Right lobe of liver (tissue), 6 donors: Measurements from ENCODE around the gene GATAD1. TPM values are rescaled to one million over a fixed set of nuclear protein-coding genes. Genes with fewer than 3 reads are reported as not detected.
"Not testable (repeated sequence)": the region's sequence is repeated elsewhere in the genome, so short reads cannot be mapped to it uniquely, and the experiment has no call there.

Experiments
- ATAC-seq, 4 donors: fragments of 200-7000 bp; cut with Tn5 transposase; one replicate each; pipeline ENCODE4 v1.9.1; 2020; ENCODE audit warnings: mild to moderate bottlenecking in 4 of 4, moderate library complexity in 4 of 4
- DNase-seq, 3 donors: peaks; one replicate each; pipeline ENCODE4 v3.0.0-alpha.2; 2020
- H3K27ac ChIP-seq, 3 donors: fragments of 200-600 bp; one replicate each; pipeline ENCODE4 v1.8.0; 2022
- H3K27me3 ChIP-seq, 2 donors: fragments of 200-600 bp; one replicate each; pipeline ENCODE4 v1.8.0; 2022
- H3K36me3 ChIP-seq, 4 donors: fragments of 200-600 bp; sonication (generic) in 1 of 4; one replicate each; pipeline versions ENCODE4 v1.5.1 to v1.8.0; 2017 to 2022; ENCODE audit warnings: control low read depth in 1 of 4
- H3K4me1 ChIP-seq, 4 donors: fragments of 200-600 bp; sonication (generic) in 1 of 4; one replicate each; pipeline versions ENCODE4 v1.5.1 to v1.8.0; 2017 to 2022; ENCODE audit warnings: control low read depth in 1 of 4
- H3K4me3 ChIP-seq, 3 donors: fragments of 200-600 bp; one replicate each; pipeline ENCODE4 v1.8.0; 2022
- H3K9me3 ChIP-seq, 4 donors: fragments of 200-600 bp; sonication (generic) in 1 of 4; one replicate each; pipeline versions ENCODE4 v1.5.1 to v1.8.0; 2017 to 2022; ENCODE audit warnings: control low read depth in 1 of 4
- CTCF ChIP-seq, 4 donors: fragments of 200-600 bp in 3 of 4; fragments of 450-650 bp in 1 of 4; IDR thresholded peaks; one replicate each; pipeline versions ENCODE4 v1.5.1 to v1.8.0; 2016 to 2022; ENCODE audit warnings: antibody characterized with exemption in 4 of 4, mild to moderate bottlenecking in 2 of 4
- POLR2A ChIP-seq: fragments of 450-650 bp; IDR thresholded peaks from one replicate; pipeline ENCODE4 v1.6.1; 2017; ENCODE audit warnings: antibody characterized with exemption, mild to moderate bottlenecking
- WGBS: methylation state at CpG from one replicate; pipeline ENCODE4 v1.1.6; 2018; ENCODE audit warnings: low coverage, low lambda C conversion rate; ENCODE audit not compliant: insufficient coverage; ENCODE audit errors: missing lambda C conversion rate; 5-methylcytosine and 5-hydroxymethylcytosine counted together
- intact Hi-C, 2 donors: fragments of 100-400 bp; cut with DNase I; formaldehyde crosslinking; loops; one replicate each; pipeline versions ENCODE4 v1.11.2 to v1.14.1; 2022
- total RNA-seq, 6 experiments: library from RNA; depleted of rRNA in 2 of 6; stranded (reverse); fragments of >200 nt in 2 of 6; fragmentation: NEBNext Ultra II Directional in 3 of 6; extraction: Animal tissue kit (Norgen Biotek cat#: 25700) in 3 of 6; gene quantifications; one replicate each; pipeline versions ENCODE4 v1.1.0 to v1.2.4, GENCODE V29; 2016 to 2023
- donor health status: DM: no; HTN: yes; CAD: no.
- donor health status: DM: no; HTN: no; CAD: no.
- donor health status: DM: no; HTN: no; CAD: no.
- donor health status: DM: no; HTN: yes; CAD: no.
- donor health status: DM: no; HTN: yes; CAD: no.

The GATAD1 gene
- total RNA-seq, 6 experiments from 2014 or later: 11.5 to 16.8 (median 14.0) TPM

DNA sequence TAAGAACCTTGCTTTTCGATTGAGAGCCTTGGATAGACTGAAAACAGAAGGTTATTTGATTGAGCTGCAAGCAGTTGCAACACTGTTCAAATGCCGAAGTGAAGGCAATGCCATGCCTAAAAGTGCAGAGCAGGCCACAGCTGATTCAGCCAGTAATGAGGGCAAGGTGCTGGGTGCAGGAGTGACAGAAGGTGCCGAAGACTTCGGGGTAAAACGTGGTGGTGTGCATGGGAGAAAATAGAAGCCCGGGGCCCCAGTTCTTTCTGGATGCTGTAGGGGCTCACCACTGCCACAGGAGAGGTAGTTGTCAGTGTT lies 43.6 kb upstream of the GATAD1 start:
- Histone ChIP-seq H3K36me3 (no peaks in the 10 kb centered on the region), H3K27me3 (no peaks in the 10 kb centered on the region), H3K4me3 (no peak overlapping the region), H3K27ac (no peak overlapping the region), H3K9me3 (no peaks in the 10 kb centered on the region), H3K4me1 (peaks cover 0 to 14% (median 5%) of the 10 kb centered on the region in 4 donors)
- ATAC-seq: no peak
- DNase-seq: no peak
- no peak for TF ChIP-seq CTCF (IDR thresholded peaks at IDR 0.05)
- TF ChIP-seq POLR2A: no peak
- 83% methylated on average over 6 of the region's 6 CpGs for WGBS
- intact Hi-C loops: no loop called here

DNA sequence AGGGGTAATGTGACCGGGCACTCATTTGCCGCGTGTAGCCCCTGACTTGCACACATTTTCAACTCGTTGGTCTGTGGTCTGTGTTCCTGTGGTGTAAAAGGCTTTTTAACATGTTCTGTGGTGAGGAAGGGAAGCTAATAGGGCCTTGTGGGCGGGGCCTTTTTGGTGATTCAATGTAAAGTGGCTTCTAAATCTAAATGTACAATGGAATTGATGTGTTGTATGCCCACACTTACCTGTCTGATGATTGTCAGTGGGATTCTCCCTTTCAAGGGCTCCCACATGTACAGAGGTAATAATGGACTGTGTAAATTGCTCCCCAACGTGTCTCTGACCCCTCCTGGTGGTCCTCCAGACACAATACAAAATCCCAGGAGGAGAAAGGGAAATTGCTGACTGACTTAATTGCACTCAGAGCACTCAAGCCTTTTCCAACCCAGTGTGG lies 43.1 kb upstream of the GATAD1 start:
- no peak overlapping the region for H3K4me3 ChIP-seq
- 70% methylated on average over 5 of the region's 6 CpGs for WGBS
- H3K27me3 ChIP-seq: no peaks in the 10 kb centered on the region
- DNase-seq: no peak
- H3K27ac ChIP-seq: no peak overlapping the region
- H3K36me3 ChIP-seq: no peaks in the 10 kb centered on the region
- intact Hi-C loops: no loop called here
- no peaks in the 10 kb centered on the region for H3K9me3 ChIP-seq
- H3K4me1 ChIP-seq: peaks cover 0 to 14% (median 5%) of the 10 kb centered on the region in 4 donors
- ATAC-seq: no peak
- TF ChIP-seq POLR2A: no peak
- TF ChIP-seq CTCF (IDR thresholded peaks at IDR 0.05): no peak

DNA sequence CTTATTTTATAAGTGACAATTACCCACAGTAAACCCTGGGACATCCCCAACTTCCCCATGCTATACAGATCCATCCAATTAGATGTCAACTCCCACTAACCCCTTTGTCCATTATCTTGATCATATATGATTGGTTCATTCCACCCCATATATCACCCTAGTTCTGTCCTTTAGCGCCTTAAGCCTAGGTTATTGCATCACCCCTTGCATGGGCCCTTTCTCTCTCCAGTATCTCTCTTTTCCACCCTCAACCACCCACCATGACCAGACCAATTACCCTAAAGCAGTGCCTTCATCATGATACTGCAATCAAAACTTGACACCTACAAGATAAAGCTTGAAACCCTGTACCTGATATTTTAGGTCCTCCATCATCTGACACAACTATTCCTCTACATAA lies 37.9 kb upstream of the GATAD1 start:
- TF ChIP-seq POLR2A (no peak), CTCF (IDR thresholded peaks at IDR 0.05) (no peak)
- Histone ChIP-seq H3K36me3 (no peaks in the 10 kb centered on the region), H3K9me3 (no peaks in the 10 kb centered on the region), H3K4me1 (no peaks in the 10 kb centered on the region), H3K27ac (no peak overlapping the region), H3K27me3 (no peaks in the 10 kb centered on the region), H3K4me3 (no peak overlapping the region)
- intact Hi-C loops: no loop called here
- ATAC-seq: no peak
- DNase-seq: no peak
- WGBS: 100% methylated on average over 1 of the region's 1 CpG

GRCh38 chr7:92410162-92410561 lies 37.1 kb upstream of the GATAD1 start:
- H3K4me3 ChIP-seq, ATAC-seq, H3K27me3 ChIP-seq, H3K4me1 ChIP-seq, intact Hi-C loops, H3K36me3 ChIP-seq, H3K9me3 ChIP-seq, DNase-seq, H3K27ac ChIP-seq: not testable (repeated sequence)
- 93% methylated on average over 6 of the region's 6 CpGs for WGBS

DNA sequence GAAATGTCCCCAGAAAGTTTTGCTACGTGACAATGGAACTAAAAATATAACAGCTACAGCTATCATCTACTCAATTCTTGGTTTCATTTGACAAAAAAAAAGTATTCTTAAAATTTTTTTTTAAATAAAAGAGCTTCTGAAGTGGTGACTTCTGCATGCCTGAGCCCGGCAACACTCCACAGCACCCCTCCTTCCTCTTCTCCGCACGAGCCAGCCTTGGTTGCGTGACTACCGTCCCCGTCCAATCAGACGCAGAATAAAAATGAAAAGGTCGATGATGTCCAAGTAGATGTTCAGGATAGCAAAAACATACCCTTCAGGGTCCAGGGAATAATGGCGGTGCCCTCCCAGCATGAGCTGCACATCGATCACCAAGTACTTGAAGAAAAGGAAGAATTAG lies 34.5 kb upstream of the GATAD1 start:
- Histone ChIP-seq H3K4me3 (no peak overlapping the region), H3K9me3 (no peaks in the 10 kb centered on the region), H3K4me1 (no peaks in the 10 kb centered on the region), H3K27ac (no peak overlapping the region), H3K36me3 (no peaks in the 10 kb centered on the region), H3K27me3 (no peaks in the 10 kb centered on the region)
- intact Hi-C loops: no loop called here
- 77% methylated on average over 11 of the region's 11 CpGs for WGBS
- no peak for DNase-seq
- no peak for ATAC-seq
- no peak for TF ChIP-seq CTCF (IDR thresholded peaks at IDR 0.05)
- TF ChIP-seq POLR2A: no peak
